SH-SY5Y (cell line): ENCODE data around the gene SLX4IP.

Experiments used
- GATA2 ChIP-seq: IDR thresholded peaks from 2 replicates; pipeline ENCODE4 v1.6.1; 2011; ENCODE audit warnings: mild to moderate bottlenecking, low read depth, low read length
- GATA3 ChIP-seq: IDR thresholded peaks from 2 replicates; pipeline ENCODE4 v1.6.1; 2011; ENCODE audit warnings: low read depth, mild to moderate bottlenecking, low read length, moderate library complexity

GRCh38 chr20:10646886-10647420, 211.8 kb downstream of the SLX4IP start:
- TF ChIP-seq GATA3 = no peak
- no peak for TF ChIP-seq GATA2
